ENCODE measurements around the gene C8B. TPM values are rescaled to one million over a fixed set of nuclear protein-coding genes. Genes with fewer than 3 reads are reported as not detected.

C8B gene
- total and polyA plus RNA-seq, 9 of the 15 experiments (the other 6 are each of a cell fraction or from before 2014, with no cell fraction given): not detected

GRCh38 chr1:56933606-56934005 is 32.2 kb downstream of the C8B start (continued):
- TF ChIP-seq RBBP5 (IDR thresholded peaks at IDR 0.05; ENCODE audit: borderline replicate concordance, insufficient read depth, low read length, poor library complexity, severe bottlenecking): no peak
- no peak for TF ChIP-seq ZNF431 (CRISPR knock-in tag; IDR thresholded peaks at IDR 0.05)
- no peak for TF ChIP-seq POLR3G (IDR thresholded peaks at IDR 0.05; ENCODE audit: extremely low read depth, insufficient read length, insufficient replicate concordance)
- no peak for TF ChIP-seq STAT5B (CRISPR knock-in tag; IDR thresholded peaks at IDR 0.05)
- TF ChIP-seq ZNF699 (CRISPR knock-in tag; IDR thresholded peaks at IDR 0.05; ENCODE audit: insufficient replicate concordance): no peak
- TF ChIP-seq GABPA (tag; conservative IDR thresholded peaks at IDR 0.05; ENCODE audit: low read depth): no peak
- no peak for TF ChIP-seq AFF4 (CRISPR knock-in tag; IDR thresholded peaks at IDR 0.05)
- TF ChIP-seq RUNX1 (IDR thresholded peaks at IDR 0.05; ENCODE audit: low read depth): no peak
- TF ChIP-seq CBFA2T3 (IDR thresholded peaks at IDR 0.05): no peak
